ENCODE data around the gene NCK1. TPM values are rescaled to one million over a fixed set of nuclear protein-coding genes. Genes with fewer than 3 reads are reported as not detected.
A peak's percentile ranks its signal among the peaks of the same experiment; 100 is the strongest.

The NCK1 gene
- total and polyA plus RNA-seq, 2 of the 13 experiments (the other 11 are each of a cell fraction or from before 2014, with no cell fraction given): 14.7 to 30.4 TPM

- TF ChIP-seq ZNF326 (CRISPR knock-in tag; IDR thresholded peaks at IDR 0.05; ENCODE audit: borderline replicate concordance) (no peak), KLF15 (CRISPR knock-in tag; IDR thresholded peaks at IDR 0.05; ENCODE audit: borderline replicate concordance) (no peak), ZNF331 (CRISPR knock-in tag; IDR thresholded peaks at IDR 0.05) (peak; percentile 21; the same call in 1 of the 2 replicates), ZNF18 (CRISPR knock-in tag; IDR thresholded peaks at IDR 0.05; ENCODE audit: insufficient replicate concordance) (no peak), KDM6A (CRISPR knock-in tag; IDR thresholded peaks at IDR 0.05; ENCODE audit: low read depth) (0 out of 2 replicates have a peak, but pooled peaks have one; percentile 29), TP53 (CRISPR knock-in tag; conservative IDR thresholded peaks at IDR 0.05) (no peak), ZNF569 (CRISPR knock-in tag; IDR thresholded peaks at IDR 0.05; ENCODE audit: borderline replicate concordance) (no peak), STAG1 (CRISPR knock-in tag; IDR thresholded peaks at IDR 0.05) (no peak), ZSCAN25 (CRISPR knock-in tag; IDR thresholded peaks at IDR 0.05) (no peak), FOXJ3 (CRISPR knock-in tag; IDR thresholded peaks at IDR 0.05; ENCODE audit: borderline replicate concordance) (no peak), ZNF280D (CRISPR knock-in tag; IDR thresholded peaks at IDR 0.05) (0 out of 2 replicates have a peak, but pooled peaks have one; percentile 23), SAP130 (CRISPR knock-in tag; IDR thresholded peaks at IDR 0.05; ENCODE audit: low read depth) (0 out of 2 replicates have a peak, but pooled peaks have one; percentile 42), HMGXB4 (CRISPR knock-in tag; IDR thresholded peaks at IDR 0.05; ENCODE audit: borderline replicate concordance in 1 of 2, low read depth in 1 of 2) (no peak), SNAI1 (CRISPR knock-in tag; IDR thresholded peaks at IDR 0.05; ENCODE audit: borderline replicate concordance) (no peak), ZNF660 (CRISPR knock-in tag; IDR thresholded peaks at IDR 0.05; ENCODE audit: borderline replicate concordance, low read depth) (no peak)
Measured at GRCh38 chr3:136955813-136956212, 93.8 kb downstream of the NCK1 start (continued).
